Adrenal gland (tissue), 5 donors: ENCODE data around the gene MALL.

Experiments
- CTCF ChIP-seq, 6 experiments: fragments of 450-650 bp in 4 of 6; fragments of 200-600 bp in 2 of 6; sonication (generic) in 1 of 6; IDR thresholded peaks; 1 replicate in 5 of 6; 2 replicates in 1 of 6; pipeline versions ENCODE4 v1.5.1 to v1.8.0; 2016 to 2021; ENCODE audit warnings: antibody characterized with exemption in 6 of 6, mild to moderate bottlenecking in 2 of 6, moderate library complexity in 1 of 6
- POLR2A ChIP-seq, 2 donors: fragments of 450-650 bp; IDR thresholded peaks; one replicate each; pipeline ENCODE4 v1.6.1; 2017; ENCODE audit warnings: antibody characterized with exemption in 2 of 2, mild to moderate bottlenecking in 2 of 2, moderate library complexity in 1 of 2
- donor health status: DM: no; HTN: no; CAD: no.

GRCh38 chr2:110146945-110147332 is 31.3 kb upstream of the MALL start:
- TF ChIP-seq CTCF (IDR thresholded peaks at IDR 0.05) (no peak), POLR2A (IDR thresholded peaks at IDR 0.05) (no peak)
